Effector memory CD4-positive, alpha-beta T cell (primary cell): ENCODE results near the gene C18orf32.
A peak's percentile ranks its signal among the peaks of the same experiment; 100 is the strongest.
"Not testable (repeated sequence)": the region's sequence is repeated elsewhere in the genome, so short reads cannot be mapped to it uniquely, and the experiment has no call there.

Source experiments
- DNase-seq, 3 donors: peaks; one replicate each; pipeline ENCODE4 v3.0.0-alpha.2; 2020
- H3K27ac ChIP-seq: 2 replicates; pipeline ENCODE4 v1.7.0; 2013; ENCODE audit warnings: mild to moderate bottlenecking, low read length, moderate library complexity; ENCODE audit not compliant: insufficient read depth, poor library complexity, severe bottlenecking
- H3K27me3 ChIP-seq: replicated peaks from 2 replicates; pipeline ENCODE4 v1.7.0; 2013; ENCODE audit warnings: mild to moderate bottlenecking, low read length; ENCODE audit not compliant: insufficient read depth, control insufficient read depth, poor library complexity, severe bottlenecking
- H3K36me3 ChIP-seq: 2 replicates; pipeline ENCODE4 v1.7.0; 2013; ENCODE audit warnings: mild to moderate bottlenecking, low read length, moderate library complexity; ENCODE audit not compliant: control insufficient read depth, insufficient read depth
- H3K4me1 ChIP-seq: 2 replicates; pipeline ENCODE4 v1.7.0; 2013; ENCODE audit warnings: low read length, mild to moderate bottlenecking; ENCODE audit not compliant: control insufficient read depth, insufficient read depth, poor library complexity, severe bottlenecking
- H3K4me3 ChIP-seq: 2 replicates; pipeline ENCODE4 v1.7.0; 2013; ENCODE audit warnings: low read length, low read depth, mild to moderate bottlenecking; ENCODE audit not compliant: insufficient read depth, poor library complexity, severe bottlenecking
- H3K9me3 ChIP-seq: 2 replicates; pipeline ENCODE4 v1.7.0; 2013; ENCODE audit warnings: mild to moderate bottlenecking, low read length, moderate library complexity; ENCODE audit not compliant: control insufficient read depth

Gene C18orf32

DNA sequence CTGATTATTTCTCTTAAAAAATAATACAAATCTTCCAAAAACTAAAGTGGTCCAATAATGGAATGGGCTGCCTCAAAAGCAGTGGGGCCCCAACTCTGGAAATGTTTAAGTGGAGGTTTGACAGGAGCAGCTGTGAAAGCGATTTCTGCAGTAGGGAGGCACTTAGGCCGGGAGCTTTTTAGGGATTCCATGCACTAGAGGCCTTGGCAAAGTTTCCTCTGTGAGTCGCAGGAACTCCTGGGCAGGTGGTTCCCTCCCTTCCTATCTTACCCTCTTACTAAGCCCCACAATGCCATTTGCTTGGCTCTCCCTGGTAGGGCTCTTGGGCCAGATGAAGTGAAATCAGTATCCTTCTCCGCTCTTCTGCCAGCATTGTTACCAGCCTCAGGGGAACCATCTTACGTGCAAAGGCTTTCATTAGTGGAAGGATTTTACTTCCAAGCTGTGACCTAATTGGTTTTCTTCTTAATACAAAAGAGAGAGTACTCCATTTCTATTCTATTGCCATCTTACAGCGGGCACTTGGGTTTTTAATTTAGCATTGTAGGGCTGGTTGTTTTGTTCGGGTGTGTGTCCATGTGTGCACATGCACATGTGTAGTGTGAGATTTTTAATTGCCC lies 34.3 kb upstream of the C18orf32 start:
- Histone ChIP-seq H3K27ac (no peak overlapping the region), H3K9me3 (no peaks in the 10 kb centered on the region), H3K36me3 (no peaks in the 10 kb centered on the region), H3K27me3 (no peaks in the 10 kb centered on the region), H3K4me1 (no peaks in the 10 kb centered on the region), H3K4me3 (no peak overlapping the region)
- no peak for DNase-seq

- Histone ChIP-seq H3K27me3 (no peaks in the 10 kb centered on the region), H3K36me3 (no peaks in the 10 kb centered on the region), H3K4me1 (no peaks in the 10 kb centered on the region), H3K9me3 (no peaks in the 10 kb centered on the region), H3K4me3 (no peak overlapping the region), H3K27ac (no peak overlapping the region)
- no peak for DNase-seq
Measured at GRCh38 chr18:49520661-49521145, 33.7 kb upstream of the C18orf32 start.

DNA sequence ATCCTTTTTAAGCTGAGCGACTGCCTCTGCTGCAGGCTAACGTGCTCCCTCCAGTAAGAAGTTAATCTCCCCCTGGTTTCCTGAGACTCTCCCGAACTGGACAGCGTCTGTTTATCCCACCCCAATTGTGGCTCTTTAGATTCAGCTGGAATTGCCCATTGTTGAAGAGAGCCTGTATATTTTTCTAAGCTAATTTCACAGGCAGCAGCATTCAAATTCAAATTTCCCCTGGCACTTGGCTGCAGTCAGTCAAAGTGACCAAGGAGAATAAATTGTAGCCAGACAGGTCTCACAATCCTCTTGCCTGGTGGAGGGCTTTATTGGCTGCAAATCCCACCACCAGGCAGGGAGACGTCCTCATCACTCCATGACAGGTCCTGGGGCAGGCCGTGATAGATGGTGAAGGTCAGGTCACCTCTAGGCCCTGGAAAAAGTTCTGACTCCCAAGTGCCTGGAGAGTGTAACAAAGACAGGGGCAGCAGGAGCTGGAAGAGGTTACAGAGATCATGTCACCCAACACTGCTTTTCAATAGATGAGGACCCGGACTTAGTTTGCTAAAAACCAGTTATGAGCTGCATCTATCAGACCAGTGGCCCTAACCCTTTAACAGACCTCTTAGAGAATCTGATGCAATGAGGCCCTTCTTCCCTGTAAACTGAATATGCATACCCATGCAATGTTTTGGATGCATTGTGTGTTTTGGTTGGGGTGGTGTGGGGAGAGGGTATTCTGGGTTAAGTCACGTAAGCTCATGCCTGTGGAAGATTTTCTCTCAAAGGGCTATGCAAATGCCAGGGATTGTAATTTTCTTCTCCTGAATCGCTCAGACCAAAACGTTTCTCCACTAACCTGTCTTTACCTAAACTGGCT lies 32.3 kb upstream of the C18orf32 start:
- H3K4me3 ChIP-seq = no peak overlapping the region
- DNase-seq = no peak

GRCh38 chr18:49517483-49517882 lies 30.4 kb upstream of the C18orf32 start:
- Histone ChIP-seq H3K36me3 (no peaks in the 10 kb centered on the region), H3K9me3 (no peaks in the 10 kb centered on the region), H3K4me3 (no peak overlapping the region)

More for the DNA sequence above, 32.3 kb upstream of the C18orf32 start:
- Histone ChIP-seq H3K27me3 (no peaks in the 10 kb centered on the region), H3K4me1 (no peaks in the 10 kb centered on the region), H3K9me3 (no peaks in the 10 kb centered on the region), H3K27ac (no peak overlapping the region), H3K36me3 (no peaks in the 10 kb centered on the region)

GRCh38 chr18:49515516-49515915 lies 28.5 kb upstream of the C18orf32 start:
- H3K9me3 ChIP-seq = no peaks in the 10 kb centered on the region
- H3K36me3 ChIP-seq = no peaks in the 10 kb centered on the region
- no peaks in the 10 kb centered on the region for H3K4me1 ChIP-seq
- no peaks in the 10 kb centered on the region for H3K27me3 ChIP-seq
- H3K4me3 ChIP-seq = no peak overlapping the region
- DNase-seq = no peak
- no peak overlapping the region for H3K27ac ChIP-seq

More at GRCh38 chr18:49517483-49517882, 30.4 kb upstream of the C18orf32 start:
- Histone ChIP-seq H3K4me1 (no peaks in the 10 kb centered on the region), H3K27ac (no peak overlapping the region), H3K27me3 (no peaks in the 10 kb centered on the region)
- no peak for DNase-seq

GRCh38 chr18:49515003-49515402 lies 28.0 kb upstream of the C18orf32 start:
- not testable (repeated sequence) for H3K27me3 ChIP-seq, H3K4me1 ChIP-seq, H3K36me3 ChIP-seq, H3K4me3 ChIP-seq, H3K27ac ChIP-seq, DNase-seq, H3K9me3 ChIP-seq

GRCh38 chr18:49514577-49514976 lies 27.5 kb upstream of the C18orf32 start:
- H3K4me3 ChIP-seq = no peak overlapping the region
- no peaks in the 10 kb centered on the region for H3K27me3 ChIP-seq
- no peaks in the 10 kb centered on the region for H3K36me3 ChIP-seq
- no peak for DNase-seq
- no peaks in the 10 kb centered on the region for H3K4me1 ChIP-seq
- no peak overlapping the region for H3K27ac ChIP-seq
- no peaks in the 10 kb centered on the region for H3K9me3 ChIP-seq

DNA sequence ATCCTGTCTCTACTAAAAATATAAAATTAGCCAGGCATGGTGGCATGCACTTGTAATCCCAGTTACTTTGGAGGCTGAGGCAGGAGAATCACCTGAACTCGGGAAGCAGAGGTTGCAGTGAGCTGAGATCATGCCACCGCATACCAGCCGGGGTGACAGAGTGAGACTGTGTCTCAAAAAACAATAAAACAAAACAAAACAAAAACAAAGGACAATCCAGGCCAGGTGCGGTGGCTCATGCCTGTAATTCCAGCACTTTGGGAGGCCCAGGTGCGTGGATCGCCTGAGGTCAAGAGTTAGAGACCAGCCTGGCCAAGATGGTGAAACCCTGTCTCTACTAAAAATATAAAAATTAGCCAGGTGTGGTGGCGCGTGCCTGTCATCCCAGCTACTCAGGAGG lies 25.8 kb upstream of the C18orf32 start:
- not testable (repeated sequence) for H3K36me3 ChIP-seq, H3K27ac ChIP-seq, H3K4me3 ChIP-seq, DNase-seq, H3K4me1 ChIP-seq, H3K27me3 ChIP-seq, H3K9me3 ChIP-seq

GRCh38 chr18:49510393-49511115 lies 23.5 kb upstream of the C18orf32 start:
- H3K27me3 ChIP-seq = no peaks in the 10 kb centered on the region
- no peak overlapping the region for H3K4me3 ChIP-seq
- no peaks in the 10 kb centered on the region for H3K9me3 ChIP-seq
- H3K27ac ChIP-seq = no peak overlapping the region
- H3K36me3 ChIP-seq = no peaks in the 10 kb centered on the region
- peak; percentile 18 to 34 (median 20) for DNase-seq
- H3K4me1 ChIP-seq = no peaks in the 10 kb centered on the region

- not testable (repeated sequence) for H3K36me3 ChIP-seq, H3K4me1 ChIP-seq, H3K4me3 ChIP-seq, H3K27me3 ChIP-seq, H3K9me3 ChIP-seq, H3K27ac ChIP-seq, DNase-seq
Measured at GRCh38 chr18:49506438-49506837, 19.4 kb upstream of the C18orf32 start.
